SU-DHL-6 (cell line): Measurements from ENCODE around the gene DNAH7.

Experiments used
- H2AFZ ChIP-seq: fragments of 200-600 bp; sonication (generic); 2 replicates; pipeline ENCODE4 v1.6.1; 2014; ENCODE audit warnings: low read depth, mild to moderate bottlenecking, moderate library complexity, mixed read lengths, antibody characterized with exemption, low read length; ENCODE audit not compliant: severe bottlenecking
- H3F3A ChIP-seq: fragments of 200-600 bp; shearing (Covaris generic); 2 replicates; pipeline ENCODE4 v1.6.0; 2016; ENCODE audit warnings: antibody characterized with exemption, mild to moderate bottlenecking; ENCODE audit not compliant: insufficient read depth
- H3K27ac ChIP-seq: fragments of 200-600 bp; sonication (generic); 2 replicates; pipeline ENCODE4 v1.5.1; 2016; ENCODE audit warnings: low read depth, mild to moderate bottlenecking, low read length, moderate library complexity, mixed read lengths
- H3K27me3 ChIP-seq: fragments of 200-600 bp; sonication (generic), shearing (Covaris generic); 2 replicates; pipeline ENCODE4 v1.6.0; 2014; ENCODE audit warnings: mild to moderate bottlenecking, low read length
- H3K36me3 ChIP-seq: fragments of 200-600 bp; sonication (generic); 2 replicates; pipeline ENCODE4 v1.6.1; 2014; ENCODE audit warnings: mild to moderate bottlenecking, low read length, mixed read lengths
- H3K4me2 ChIP-seq: fragments of 300-600, 200-600 bp; shearing (Covaris generic), sonication (generic); 2 replicates; pipeline ENCODE4 v1.6.0; 2014; ENCODE audit warnings: low read length, low read depth, mild to moderate bottlenecking; ENCODE audit not compliant: poor library complexity, severe bottlenecking
- H3K4me3 ChIP-seq: fragments of 200-600 bp; sonication (generic); 2 replicates; pipeline ENCODE4 v1.5.1; 2014; ENCODE audit warnings: antibody characterized with exemption, low read length, mild to moderate bottlenecking, mixed read lengths; ENCODE audit not compliant: insufficient read depth, poor library complexity, severe bottlenecking
- H3K79me2 ChIP-seq: fragments of 200-600 bp; sonication (generic); 2 replicates; pipeline ENCODE4 v1.6.1; 2014; ENCODE audit warnings: mild to moderate bottlenecking, low read length, moderate library complexity; ENCODE audit not compliant: insufficient read depth
- H3K9ac ChIP-seq: fragments of 200-600 bp; sonication (generic); 2 replicates; pipeline ENCODE4 v1.7.0; 2014; ENCODE audit warnings: mild to moderate bottlenecking, low read length
- H3K9me2 ChIP-seq: fragments of 200-600 bp; sonication (generic); replicated peaks from 2 replicates; pipeline ENCODE4 v1.6.1; 2014; ENCODE audit warnings: low read length; ENCODE audit not compliant: insufficient read depth
- H3K9me3 ChIP-seq: fragments of 200-600 bp; sonication (generic); 2 replicates; pipeline ENCODE4 v1.6.1; 2014; ENCODE audit warnings: low read length, mixed read lengths; ENCODE audit not compliant: insufficient read depth
- H4K20me1 ChIP-seq: fragments of 200-600 bp; sonication (generic); 2 replicates; pipeline ENCODE4 v1.6.1; 2014; ENCODE audit warnings: low read depth, mild to moderate bottlenecking, antibody characterized with exemption, low read length, moderate library complexity, mixed read lengths
- EZH2phosphoT487 ChIP-seq: fragments of 200-600 bp; sonication (generic), shearing (Covaris generic); conservative IDR thresholded peaks from 2 replicates; pipeline ENCODE4 v1.6.1; 2018; ENCODE audit warnings: mild to moderate bottlenecking, antibody characterized with exemption, low read length, moderate library complexity, mixed read lengths
- TF ChIP-seq, protein P1 (sequence below): fragments of 200-600 bp; sonication (generic); IDR thresholded peaks from one replicate; pipeline ENCODE4 v1.5.1; 2017; ENCODE audit warnings: antibody characterized with exemption, mild to moderate bottlenecking, low read length, moderate library complexity; ENCODE audit not compliant: insufficient read depth, poor library complexity, severe bottlenecking

The DNAH7 gene

DNA sequence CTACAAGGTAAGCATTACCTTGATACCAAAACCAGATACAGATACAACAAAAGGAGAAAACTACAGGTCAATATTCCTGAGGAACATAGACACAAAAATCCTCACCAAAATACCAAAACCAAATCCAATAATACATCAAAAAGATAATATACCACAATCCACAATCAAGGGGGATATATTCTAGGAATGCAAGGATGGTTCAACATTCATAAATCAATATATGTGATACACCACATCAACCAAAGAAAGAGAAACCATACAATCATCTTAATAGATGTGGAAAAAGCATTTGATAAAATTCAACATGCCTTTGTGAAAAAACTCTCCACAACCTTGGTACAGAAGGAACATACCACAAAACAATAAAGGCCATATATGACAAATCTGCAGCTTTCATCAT lies 28.4 kb downstream of the DNAH7 start:
- Histone ChIP-seq H3K9me2 (no peaks in the 10 kb centered on the region), H3K9ac (no peak overlapping the region), H3K9me3 (no peaks in the 10 kb centered on the region), H3K4me3 (no peak overlapping the region), H4K20me1 (no peaks in the 10 kb centered on the region), H3F3A (no peaks in the 10 kb centered on the region), H3K79me2 (no peaks in the 10 kb centered on the region), H3K27ac (no peak overlapping the region), H2AFZ (no peak overlapping the region), H3K36me3 (no peaks in the 10 kb centered on the region), H3K27me3 (no peaks in the 10 kb centered on the region), H3K4me2 (no peak overlapping the region)
- TF ChIP-seq, protein P1, sequence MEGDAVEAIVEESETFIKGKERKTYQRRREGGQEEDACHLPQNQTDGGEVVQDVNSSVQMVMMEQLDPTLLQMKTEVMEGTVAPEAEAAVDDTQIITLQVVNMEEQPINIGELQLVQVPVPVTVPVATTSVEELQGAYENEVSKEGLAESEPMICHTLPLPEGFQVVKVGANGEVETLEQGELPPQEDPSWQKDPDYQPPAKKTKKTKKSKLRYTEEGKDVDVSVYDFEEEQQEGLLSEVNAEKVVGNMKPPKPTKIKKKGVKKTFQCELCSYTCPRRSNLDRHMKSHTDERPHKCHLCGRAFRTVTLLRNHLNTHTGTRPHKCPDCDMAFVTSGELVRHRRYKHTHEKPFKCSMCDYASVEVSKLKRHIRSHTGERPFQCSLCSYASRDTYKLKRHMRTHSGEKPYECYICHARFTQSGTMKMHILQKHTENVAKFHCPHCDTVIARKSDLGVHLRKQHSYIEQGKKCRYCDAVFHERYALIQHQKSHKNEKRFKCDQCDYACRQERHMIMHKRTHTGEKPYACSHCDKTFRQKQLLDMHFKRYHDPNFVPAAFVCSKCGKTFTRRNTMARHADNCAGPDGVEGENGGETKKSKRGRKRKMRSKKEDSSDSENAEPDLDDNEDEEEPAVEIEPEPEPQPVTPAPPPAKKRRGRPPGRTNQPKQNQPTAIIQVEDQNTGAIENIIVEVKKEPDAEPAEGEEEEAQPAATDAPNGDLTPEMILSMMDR, result no peak
- TF ChIP-seq EZH2phosphoT487, result no peak

DNA sequence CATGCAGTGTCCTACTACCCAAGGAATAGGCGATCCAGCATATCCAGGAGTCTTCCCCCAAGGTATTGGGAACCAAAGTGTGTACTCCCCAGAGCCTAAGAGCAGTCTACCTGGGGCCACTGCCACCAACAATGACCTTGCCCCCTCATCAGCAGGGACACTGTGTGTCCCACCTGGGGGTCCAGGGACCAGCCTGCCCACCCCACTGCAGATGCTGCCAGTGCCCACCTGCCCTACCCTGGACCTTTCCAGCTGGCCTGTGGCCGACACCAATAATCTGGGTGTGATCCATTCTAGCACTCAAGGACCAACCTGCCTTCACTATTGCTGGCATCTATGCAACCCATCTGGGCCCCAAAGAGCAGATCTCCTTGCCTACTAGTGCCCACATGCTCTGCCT lies 32.2 kb downstream of the DNAH7 start:
- H3K9me2 ChIP-seq, result no peaks in the 10 kb centered on the region
- no peaks in the 10 kb centered on the region for H3K79me2 ChIP-seq
- no peaks in the 10 kb centered on the region for H3K36me3 ChIP-seq
- no peaks in the 10 kb centered on the region for H3K27me3 ChIP-seq
- no peak overlapping the region for H3K4me2 ChIP-seq
- H2AFZ ChIP-seq, result no peak overlapping the region
- H3K4me3 ChIP-seq, result no peak overlapping the region
- H3F3A ChIP-seq, result no peaks in the 10 kb centered on the region
- no peaks in the 10 kb centered on the region for H3K9me3 ChIP-seq
- H4K20me1 ChIP-seq, result no peaks in the 10 kb centered on the region
- no peak for TF ChIP-seq EZH2phosphoT487
- TF ChIP-seq, protein P1, result no peak
- H3K27ac ChIP-seq, result no peak overlapping the region
- no peak overlapping the region for H3K9ac ChIP-seq

DNA sequence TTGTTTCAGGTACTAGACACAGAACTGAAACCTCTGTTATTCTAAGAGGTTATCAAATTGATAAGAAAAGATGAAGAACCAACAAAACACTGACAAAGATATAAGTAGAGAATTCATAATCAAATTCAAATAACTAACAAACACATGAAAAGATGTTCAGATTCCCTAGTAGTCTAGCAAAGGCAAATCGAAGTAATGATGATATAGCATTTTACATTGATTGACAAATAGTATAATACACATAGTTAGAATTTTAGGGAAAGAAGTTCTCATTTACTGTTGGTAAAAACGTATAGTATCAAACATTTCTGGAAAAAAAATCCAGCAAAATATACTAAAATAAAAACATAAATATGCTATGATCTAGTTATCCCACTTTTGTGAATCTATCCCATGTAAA lies 50.6 kb downstream of the DNAH7 start:
- Histone ChIP-seq H3K9me3 (no peaks in the 10 kb centered on the region), H2AFZ (no peak overlapping the region), H3K4me2 (no peak overlapping the region), H4K20me1 (no peaks in the 10 kb centered on the region), H3K36me3 (no peaks in the 10 kb centered on the region), H3K79me2 (no peaks in the 10 kb centered on the region), H3F3A (no peaks in the 10 kb centered on the region), H3K27me3 (no peaks in the 10 kb centered on the region), H3K4me3 (no peak overlapping the region), H3K27ac (no peak overlapping the region), H3K9ac (no peak overlapping the region), H3K9me2 (no peaks in the 10 kb centered on the region)
- no peak for TF ChIP-seq EZH2phosphoT487
- TF ChIP-seq, protein P1, result no peak
